WTC11 (cell line): ENCODE results near the gene DYNC1I1. TPM values are rescaled to one million over a fixed set of nuclear protein-coding genes. Genes with fewer than 3 reads are reported as not detected.

ENCODE experiments used
- ATAC-seq: fragments of 200-7000 bp; cut with Tn5 transposase; 2 replicates; pipeline ENCODE4 v1.10.0; 2021; ENCODE audit warnings: mild to moderate bottlenecking, moderate library complexity
- CTCF ChIA-PET: fragments of 300-600 bp; sonication (Branson Sonifier 250); formaldehyde crosslinking; loops from one replicate; lab custom pipeline; 2021; ENCODE audit warnings: antibody characterized with exemption; lab: Charles Lee
- POLR2A ChIA-PET: fragments of 350-600 bp; sonication (Branson Sonifier 250); formaldehyde crosslinking; loops from one replicate; lab custom pipeline; 2021; ENCODE audit warnings: antibody characterized with exemption; lab: Charles Lee
- DNase-seq: peaks from one replicate; pipeline ENCODE4 v3.0.0; 2021; ENCODE audit warnings: low spot score
- H3K27ac Mint-ChIP-seq: 2 replicates; pipeline ENCODE4 v1.8.0; 2021; ENCODE audit warnings: mixed read lengths
- H3K27me3 Mint-ChIP-seq: 2 replicates; pipeline ENCODE4 v1.8.0; 2021; ENCODE audit warnings: low read depth, mild to moderate bottlenecking, moderate library complexity, mixed read lengths
- H3K36me3 Mint-ChIP-seq: 2 replicates; pipeline ENCODE4 v1.8.0; 2021; ENCODE audit warnings: mixed read lengths
- H3K4me1 Mint-ChIP-seq: 2 replicates; pipeline ENCODE4 v1.8.0; 2022; ENCODE audit warnings: mixed read lengths
- H3K4me3 Mint-ChIP-seq: 2 replicates; pipeline ENCODE4 v1.8.0; 2021; ENCODE audit warnings: mild to moderate bottlenecking, moderate library complexity, mixed read lengths
- H3K9me3 Mint-ChIP-seq: 2 replicates; pipeline ENCODE4 v1.8.0; 2021; ENCODE audit warnings: mixed read lengths
- AR ChIP-seq: fragments of 250-450 bp; sonication (Bioruptor Pico); IDR thresholded peaks from 2 replicates; pipeline ENCODE4 v1.9.0; 2021; ENCODE audit warnings: mild to moderate bottlenecking
- CREB1 ChIP-seq: sonication (generic); formaldehyde crosslinking; IDR thresholded peaks from 2 replicates; pipeline ENCODE4 v1.8.0; 2023; ENCODE audit warnings: mild to moderate bottlenecking, missing genetic modification reagents
- ELF4 ChIP-seq: sonication (generic); formaldehyde crosslinking; IDR thresholded peaks from 2 replicates; pipeline ENCODE4 v1.8.1; 2022; ENCODE audit warnings: low read depth, mild to moderate bottlenecking, moderate library complexity, missing genetic modification reagents
- FOXJ3 ChIP-seq: sonication (generic); formaldehyde crosslinking; IDR thresholded peaks from 2 replicates; pipeline ENCODE4 v1.9.0; 2021; ENCODE audit warnings: missing genetic modification reagents, mild to moderate bottlenecking, borderline replicate concordance
- HMGA2 ChIP-seq: fragments of 250-450 bp; sonication (Bioruptor Pico); IDR thresholded peaks from 2 replicates; pipeline ENCODE4 v1.4.0; 2021; ENCODE audit warnings: mild to moderate bottlenecking, moderate library complexity
- HMGXB4 ChIP-seq: sonication (generic); formaldehyde crosslinking; IDR thresholded peaks from 2 replicates; pipeline ENCODE4 v1.8.1; 2023; ENCODE audit warnings: mild to moderate bottlenecking, moderate library complexity, missing genetic modification reagents
- IRF2 ChIP-seq: sonication (generic); formaldehyde crosslinking; IDR thresholded peaks from 2 replicates; pipeline ENCODE4 v1.8.0; 2022; ENCODE audit warnings: low read depth, missing genetic modification reagents, borderline replicate concordance
- JUN ChIP-seq: sonication (generic); formaldehyde crosslinking; IDR thresholded peaks from 2 replicates; pipeline ENCODE4 v1.8.0; 2023; ENCODE audit warnings: mild to moderate bottlenecking, missing genetic modification reagents
- MYBL2 ChIP-seq: sonication (generic); formaldehyde crosslinking; IDR thresholded peaks from 2 replicates; pipeline ENCODE4 v1.8.1; 2023; ENCODE audit warnings: mild to moderate bottlenecking, moderate library complexity, missing genetic modification reagents
- NFYB ChIP-seq: sonication (generic); formaldehyde crosslinking; conservative IDR thresholded peaks from 2 replicates; pipeline ENCODE4 v1.8.0; 2022; ENCODE audit warnings: low read depth, missing genetic modification reagents
- PRDM15 ChIP-seq: sonication (generic); formaldehyde crosslinking; IDR thresholded peaks from 2 replicates; pipeline ENCODE4 v1.8.0; 2022; ENCODE audit warnings: missing genetic modification reagents
- RORB ChIP-seq: fragments of 250-450 bp; sonication (Bioruptor Pico); IDR thresholded peaks from 2 replicates; pipeline ENCODE4 v1.9.0; 2021; ENCODE audit warnings: mild to moderate bottlenecking
- USF1 ChIP-seq: sonication (generic); formaldehyde crosslinking; IDR thresholded peaks from 2 replicates; pipeline ENCODE4 v1.8.0; 2022; ENCODE audit warnings: mild to moderate bottlenecking, missing genetic modification reagents
- USF2 ChIP-seq: sonication (generic); formaldehyde crosslinking; IDR thresholded peaks from 2 replicates; pipeline ENCODE4 v1.8.1; 2023; ENCODE audit warnings: mild to moderate bottlenecking, missing genetic modification reagents, moderate library complexity
- ZNF512 ChIP-seq: sonication (generic); formaldehyde crosslinking; IDR thresholded peaks from 2 replicates; pipeline ENCODE4 v1.8.1; 2022; ENCODE audit warnings: missing genetic modification reagents, borderline replicate concordance
- ZSCAN18 ChIP-seq: fragments of 250-450 bp; sonication (Bioruptor Pico); IDR thresholded peaks from 2 replicates; pipeline ENCODE4 v2.1.2; 2022; ENCODE audit warnings: mild to moderate bottlenecking, moderate library complexity
- total RNA-seq: library from RNA; stranded (reverse); gene quantifications from 3 replicates; pipeline ENCODE4 v1.2.3, GENCODE V29; 2021

The DYNC1I1 gene
- total RNA-seq, 1 experiment from 2014 or later = 2.8 TPM

GRCh38 chr7:96013836-96014235 lies 241.5 kb downstream of the DYNC1I1 start:
- ChIA-PET CTCF (interaction anchor here (0.6 kb wide), 1 partner anchor 60 kb away, joined by 4 read pairs; no protein-coding TSS in a partner anchor), POLR2A (no interaction called here)
- no peak for ATAC-seq
- no peak overlapping the region for H3K4me3 Mint-ChIP-seq
- no peaks in the 10 kb centered on the region for H3K9me3 Mint-ChIP-seq
- H3K27me3 Mint-ChIP-seq = no peaks in the 10 kb centered on the region
- peaks cover 17% of the 10 kb centered on the region for H3K4me1 Mint-ChIP-seq
- H3K36me3 Mint-ChIP-seq = no peaks in the 10 kb centered on the region
- no peak for TF ChIP-seq ZSCAN18 (CRISPR knock-in tag)
- TF ChIP-seq, all 79 proteins: peak for 0
- no peak overlapping the region for H3K27ac Mint-ChIP-seq
- no peak for DNase-seq

GRCh38 chr7:96014617-96015016 lies 242.3 kb downstream of the DYNC1I1 start:
- H3K27ac Mint-ChIP-seq = no peak overlapping the region
- H3K9me3 Mint-ChIP-seq = no peaks in the 10 kb centered on the region
- ChIA-PET POLR2A (no interaction called here), CTCF (no interaction called here)
- H3K4me1 Mint-ChIP-seq = peaks cover 12% of the 10 kb centered on the region
- no peaks in the 10 kb centered on the region for H3K27me3 Mint-ChIP-seq
- DNase-seq (no peak), ATAC-seq (no peak)
- H3K36me3 Mint-ChIP-seq = no peaks in the 10 kb centered on the region
- TF ChIP-seq CREB1 (no peak), HMGXB4 (CRISPR knock-in tag) (no peak), USF1 (CRISPR knock-in tag) (no peak), USF2 (no peak), MYBL2 (CRISPR knock-in tag) (no peak)
- H3K4me3 Mint-ChIP-seq = no peak overlapping the region

GRCh38 chr7:96016056-96016586 lies 243.8 kb downstream of the DYNC1I1 start:
- Mint-ChIP-seq H3K27ac (no peak overlapping the region), H3K27me3 (no peaks in the 10 kb centered on the region), H3K4me1 (peaks cover 12% of the 10 kb centered on the region), H3K36me3 (no peaks in the 10 kb centered on the region; the same call in 1 of the 2 replicates), H3K9me3 (peaks cover 6% of the 10 kb centered on the region; the same call in 1 of the 2 replicates), H3K4me3 (no peak overlapping the region)
- DNase-seq = no peak
- TF ChIP-seq ZNF512 (CRISPR knock-in tag) (no peak), AR (CRISPR knock-in tag) (no peak)
- no peak for ATAC-seq
- POLR2A ChIA-PET = no interaction called here
- CTCF ChIA-PET = no interaction called here

GRCh38 chr7:96016735-96017134 lies 244.4 kb downstream of the DYNC1I1 start:
- ATAC-seq (no peak), DNase-seq (no peak)
- Mint-ChIP-seq H3K9me3 (peaks cover 6% of the 10 kb centered on the region; the same call in 1 of the 2 replicates), H3K4me3 (no peak overlapping the region), H3K27ac (no peak overlapping the region), H3K4me1 (peaks cover 12% of the 10 kb centered on the region), H3K36me3 (no peaks in the 10 kb centered on the region; the same call in 1 of the 2 replicates), H3K27me3 (no peaks in the 10 kb centered on the region)
- ChIA-PET CTCF (no interaction called here), POLR2A (no interaction called here)
- TF ChIP-seq PRDM15 (CRISPR knock-in tag) = no peak
- TF ChIP-seq JUN (CRISPR knock-in tag) = no peak
- TF ChIP-seq HMGA2 (CRISPR knock-in tag) = no peak
- TF ChIP-seq NFYB (CRISPR knock-in tag) = no peak
- no peak for TF ChIP-seq RORB (CRISPR knock-in tag)
- no peak for TF ChIP-seq ELF4
- TF ChIP-seq IRF2 (CRISPR knock-in tag) = no peak
- TF ChIP-seq FOXJ3 (CRISPR knock-in tag) = no peak
